GM21786 (cell line): ENCODE data around the gene LHFPL3.

Experiments
- ATAC-seq: cut with Tn5 transposase; IDR thresholded peaks from one replicate; pipeline ENCODE4 v1.9.1; 2021; ENCODE audit not compliant: unreplicated experiment

Gene LHFPL3

DNA sequence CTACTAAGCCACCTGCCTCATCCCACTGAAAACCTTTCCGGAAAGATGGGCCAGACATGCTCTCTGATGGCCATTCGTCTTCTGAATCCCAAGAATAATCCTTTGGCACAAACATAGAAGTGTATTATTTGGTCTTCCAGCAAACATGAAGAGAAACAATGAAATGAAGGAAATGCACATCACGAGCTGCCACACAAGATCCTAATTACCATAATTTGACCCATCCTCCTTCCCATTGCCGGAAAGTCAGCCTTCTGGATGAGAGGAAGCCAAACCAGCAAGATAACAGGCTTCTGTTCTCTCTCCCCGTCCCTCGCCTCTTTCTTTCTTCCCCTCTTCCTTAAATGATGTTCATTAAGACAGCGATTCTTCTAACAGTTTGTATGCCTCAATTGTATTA, 466.7 kb downstream of the LHFPL3 start:
- ATAC-seq = no peak

DNA sequence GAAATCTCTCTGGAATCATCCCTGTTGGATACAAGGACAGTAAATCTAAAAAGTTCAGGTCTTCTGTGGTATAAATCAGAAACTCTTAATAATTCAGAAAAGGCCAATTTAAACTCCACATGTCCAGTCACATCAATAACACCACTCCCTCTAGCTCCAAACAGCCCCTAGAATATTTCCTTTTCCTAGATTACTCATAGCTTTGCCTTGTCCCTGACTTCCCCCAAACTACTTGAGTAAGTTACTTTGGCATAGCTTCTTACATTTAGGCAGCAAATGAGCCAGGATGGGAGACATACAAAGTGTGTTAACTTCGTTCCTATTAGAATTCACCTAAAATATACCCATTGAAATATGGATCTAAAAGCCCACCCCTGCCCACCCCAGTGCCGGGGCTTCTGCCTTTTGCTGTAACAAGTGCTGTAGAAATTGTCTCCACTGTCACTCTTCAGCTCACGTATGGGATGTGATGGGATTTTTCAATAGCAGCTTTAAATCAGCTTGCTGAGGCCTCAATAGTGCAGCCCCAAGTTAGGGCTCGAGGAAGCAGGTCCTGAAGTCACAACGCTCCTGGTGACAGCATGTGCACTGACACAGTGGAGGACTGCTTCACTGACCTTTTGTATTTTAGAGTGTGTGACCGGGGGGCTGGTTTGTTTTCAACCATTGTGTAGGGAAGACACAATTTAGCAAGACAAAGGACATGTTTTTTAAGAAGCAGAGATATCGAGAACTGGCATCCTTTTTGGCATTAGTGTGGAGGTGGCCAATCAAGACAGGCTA, 467.4 kb downstream of the LHFPL3 start:
- no peak for ATAC-seq

DNA sequence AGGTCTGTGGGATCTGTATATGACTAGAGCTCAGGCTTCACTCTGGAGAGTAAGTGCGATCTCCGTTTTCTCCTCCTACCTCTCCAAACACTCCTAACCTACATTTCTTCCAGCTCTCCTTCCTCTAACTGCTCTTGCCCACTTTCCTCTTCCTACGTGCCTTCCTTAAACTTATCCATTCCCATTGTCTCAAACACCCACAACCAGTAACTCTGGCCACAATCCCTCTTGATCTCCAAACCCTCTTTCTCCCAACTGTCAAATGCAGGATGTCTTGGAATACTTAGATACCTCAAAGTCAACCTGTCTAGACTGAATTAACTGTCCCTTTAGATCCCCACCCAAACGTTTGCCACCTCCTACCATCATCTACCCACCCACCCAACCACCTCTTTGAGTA, 471.9 kb downstream of the LHFPL3 start:
- no peak for ATAC-seq

DNA sequence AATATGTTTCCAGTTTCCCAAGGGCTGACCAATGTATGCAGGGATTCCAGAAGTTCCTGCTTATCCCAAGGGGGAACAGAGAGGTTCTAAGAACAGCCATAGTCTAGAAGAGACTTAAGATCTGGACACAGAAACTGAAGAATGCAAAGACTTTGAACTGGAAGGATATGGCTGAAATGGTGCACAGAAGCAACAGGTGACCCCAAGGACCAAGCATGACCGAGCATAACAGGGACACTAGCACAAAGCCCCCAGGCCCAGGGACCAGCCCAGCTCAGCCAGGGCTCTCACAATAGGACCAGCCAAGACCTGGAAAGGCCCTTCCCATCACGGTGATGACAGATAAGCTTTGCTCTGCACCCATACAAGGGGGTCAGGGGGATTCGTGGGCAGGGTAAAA, 472.6 kb downstream of the LHFPL3 start:
- no peak for ATAC-seq

DNA sequence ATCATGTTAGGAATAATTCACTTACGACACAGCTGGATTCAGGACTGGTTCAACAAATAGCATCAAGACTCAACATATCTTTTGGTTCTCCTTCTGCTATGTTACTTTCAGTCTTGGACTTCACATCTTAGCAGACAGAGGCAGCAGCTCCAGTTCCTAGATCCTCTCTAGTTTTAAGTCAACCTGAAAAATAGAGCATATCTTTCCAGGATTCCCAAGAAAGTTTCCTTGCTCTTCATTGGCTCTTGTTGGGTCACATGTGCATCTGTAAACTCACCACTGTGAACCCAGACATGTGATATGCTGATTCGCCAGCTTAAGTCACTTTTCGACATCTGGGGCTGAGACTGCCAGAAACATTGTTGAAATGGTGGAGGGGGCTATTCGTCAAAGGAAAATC, 475.5 kb downstream of the LHFPL3 start:
- no peak for ATAC-seq

DNA sequence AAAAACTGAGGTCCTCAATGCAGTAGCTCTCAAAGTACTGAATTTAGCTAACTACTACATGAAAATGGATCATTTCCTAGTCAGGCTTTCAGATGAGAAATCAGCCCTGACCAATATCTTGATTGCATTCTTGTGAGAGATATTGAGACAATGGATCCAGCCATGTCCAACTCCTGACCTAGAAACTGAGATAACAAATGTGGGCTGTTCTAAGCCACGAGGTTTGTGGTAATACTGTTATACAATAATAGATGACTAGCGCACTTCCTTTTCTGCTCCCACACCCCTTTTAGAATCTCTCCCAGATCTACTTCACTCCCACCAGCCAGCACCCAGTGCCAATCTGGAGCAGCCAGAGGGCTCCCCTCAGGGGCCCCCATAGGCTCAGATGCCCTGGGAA, 476.3 kb downstream of the LHFPL3 start:
- ATAC-seq = no peak

DNA sequence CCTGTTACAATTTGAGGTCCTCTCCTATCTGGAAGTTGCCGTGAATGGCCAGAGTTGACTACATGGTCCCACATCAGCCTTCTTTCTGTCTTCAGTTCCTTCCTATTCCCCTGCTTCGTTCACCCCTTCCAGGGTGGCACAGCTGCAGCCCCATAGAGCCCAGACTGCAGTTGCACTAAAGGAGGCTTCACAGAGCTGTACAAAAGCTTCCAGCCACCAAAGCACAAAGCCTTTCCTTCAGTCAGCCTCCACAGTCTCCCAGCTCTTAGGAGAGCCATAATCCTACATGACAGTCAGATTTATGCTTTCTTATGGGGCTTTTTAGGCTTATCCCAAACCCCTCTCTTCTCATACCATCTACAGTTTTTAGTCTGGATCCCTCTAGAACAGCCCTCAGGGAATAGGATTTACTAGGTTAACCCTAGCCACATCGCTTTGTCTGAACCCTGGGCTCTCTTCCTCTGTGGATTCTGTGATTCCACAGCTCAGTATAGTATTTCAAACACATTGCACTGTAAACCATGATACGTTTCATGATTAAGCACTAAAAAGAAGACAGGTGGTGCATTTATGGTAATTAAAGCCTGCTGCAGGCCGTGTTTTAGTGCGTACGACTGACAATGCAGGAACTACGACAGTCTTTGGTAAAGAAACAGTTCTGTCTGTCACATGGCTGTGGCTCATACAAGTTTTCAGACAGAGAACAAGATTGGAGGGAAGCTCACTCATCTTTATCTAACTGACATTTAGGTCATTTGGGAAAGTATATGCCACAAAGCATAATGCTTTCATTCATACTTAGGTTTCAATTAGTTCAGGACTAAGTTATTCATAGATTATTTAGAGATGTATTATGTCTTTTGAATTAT, 477.3 kb downstream of the LHFPL3 start:
- ATAC-seq = no peak

DNA sequence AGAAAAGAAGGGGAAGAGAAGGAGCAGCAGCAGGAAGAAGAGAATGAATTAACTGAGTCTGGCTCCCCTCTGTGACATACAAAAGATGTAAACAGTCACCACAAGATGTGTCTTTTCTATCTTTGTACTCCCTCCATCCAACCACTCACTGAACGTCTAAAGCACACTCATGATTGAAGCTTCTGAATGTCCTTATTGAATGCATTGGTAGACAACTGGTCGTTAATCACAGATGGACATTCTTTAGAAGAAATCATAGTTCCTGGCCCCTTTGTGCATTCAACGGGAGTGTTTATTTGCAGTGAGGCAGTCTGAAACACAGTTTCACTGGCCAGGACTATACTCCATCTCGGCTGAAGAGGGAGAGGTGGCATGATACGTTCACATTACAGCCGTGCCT, 479.3 kb downstream of the LHFPL3 start:
- no peak for ATAC-seq

DNA sequence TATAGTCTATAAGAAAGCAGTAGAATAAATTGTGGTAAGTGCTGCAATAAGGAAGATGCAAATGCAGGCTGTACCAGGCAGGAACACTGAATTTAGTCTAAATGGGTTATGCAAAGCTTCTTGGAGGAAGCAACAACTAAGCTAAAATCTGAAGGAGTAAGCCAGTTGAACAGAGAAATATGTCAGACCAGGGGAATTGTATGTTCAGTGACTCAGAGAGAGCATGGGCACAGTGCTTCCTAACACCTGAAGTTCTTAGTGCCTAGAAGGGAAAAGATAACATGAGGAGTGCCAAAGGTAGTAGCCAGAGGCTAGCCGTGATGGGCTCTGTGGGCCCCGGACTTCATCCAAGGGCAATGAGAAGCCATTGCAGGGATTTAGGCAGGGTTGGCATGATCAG, 481.5 kb downstream of the LHFPL3 start:
- ATAC-seq = no peak

DNA sequence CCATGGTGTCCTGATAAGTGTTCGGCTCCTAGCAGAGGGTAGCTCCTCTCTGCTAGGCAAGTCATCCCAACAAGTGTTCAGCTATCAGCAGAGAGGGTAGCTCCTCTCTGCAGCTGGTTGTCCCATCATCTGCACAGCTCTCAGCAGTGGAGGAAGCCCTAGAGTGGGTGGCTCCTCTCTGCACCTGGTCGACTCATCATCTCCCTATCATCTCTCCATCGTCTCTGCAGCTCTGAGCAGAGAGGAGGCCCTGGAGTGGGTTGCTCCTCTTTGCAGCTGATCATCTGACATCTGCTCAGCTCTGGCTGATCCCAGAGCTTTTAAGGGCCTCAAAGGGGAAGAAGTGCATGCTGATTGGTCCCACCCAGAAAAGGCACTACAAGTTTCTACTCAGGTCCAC, 485.7 kb downstream of the LHFPL3 start:
- ATAC-seq = no peak

DNA sequence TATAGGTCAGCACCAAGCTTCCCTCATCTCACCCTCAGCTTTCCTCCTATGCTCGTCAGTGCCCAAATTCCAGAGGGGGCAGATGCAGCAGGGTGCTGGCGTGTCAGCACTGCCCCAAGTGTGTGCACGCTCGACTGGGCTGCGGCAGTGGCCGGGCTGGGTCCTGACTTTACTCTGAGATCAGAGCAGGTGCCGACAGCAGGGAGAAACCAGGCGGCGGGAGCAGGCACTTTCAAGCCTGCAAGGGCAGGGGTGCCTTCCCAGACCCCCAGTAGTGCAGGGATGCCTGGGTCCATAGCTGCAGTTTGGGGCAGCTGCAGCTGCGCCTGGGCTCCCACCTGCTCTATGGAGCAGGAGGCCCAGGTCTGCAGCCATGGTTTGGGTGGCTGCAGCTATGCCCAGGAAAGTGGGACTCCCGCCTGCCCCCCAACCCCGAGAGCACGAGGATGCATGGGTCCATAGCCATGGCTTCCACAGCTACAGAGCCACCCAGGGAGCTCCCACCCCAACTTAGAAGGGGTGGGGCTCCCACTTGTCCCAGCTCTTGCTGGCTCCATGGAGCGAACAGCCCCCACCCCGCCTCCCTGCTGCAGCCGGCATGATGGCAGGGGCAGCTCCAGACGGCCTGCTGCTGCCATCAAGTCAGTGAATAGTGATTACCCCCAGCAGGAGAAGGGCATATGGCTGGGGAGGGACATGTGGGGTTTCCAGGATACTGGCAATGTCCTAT, 486.4 kb downstream of the LHFPL3 start:
- ATAC-seq = no peak

DNA sequence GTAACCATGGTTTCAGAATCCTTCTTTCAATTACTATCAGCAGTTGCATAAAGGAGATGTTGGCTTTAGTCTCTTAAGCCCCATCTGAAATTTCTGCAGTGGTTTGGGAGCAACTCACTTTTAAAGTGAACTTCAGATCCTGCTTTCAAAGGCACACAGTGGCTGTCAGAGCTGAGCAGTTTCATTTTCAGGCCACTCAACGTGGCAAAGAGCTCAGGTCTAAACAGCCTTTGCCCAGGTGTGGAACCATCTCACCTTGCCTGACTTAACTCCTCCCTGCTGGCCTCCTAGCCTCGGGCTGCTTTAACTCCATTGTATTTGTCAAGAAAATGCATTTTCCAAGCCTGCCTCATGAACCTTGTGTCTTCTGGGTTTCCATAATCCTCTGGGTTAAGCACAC, 488.1 kb downstream of the LHFPL3 start:
- no peak for ATAC-seq

DNA sequence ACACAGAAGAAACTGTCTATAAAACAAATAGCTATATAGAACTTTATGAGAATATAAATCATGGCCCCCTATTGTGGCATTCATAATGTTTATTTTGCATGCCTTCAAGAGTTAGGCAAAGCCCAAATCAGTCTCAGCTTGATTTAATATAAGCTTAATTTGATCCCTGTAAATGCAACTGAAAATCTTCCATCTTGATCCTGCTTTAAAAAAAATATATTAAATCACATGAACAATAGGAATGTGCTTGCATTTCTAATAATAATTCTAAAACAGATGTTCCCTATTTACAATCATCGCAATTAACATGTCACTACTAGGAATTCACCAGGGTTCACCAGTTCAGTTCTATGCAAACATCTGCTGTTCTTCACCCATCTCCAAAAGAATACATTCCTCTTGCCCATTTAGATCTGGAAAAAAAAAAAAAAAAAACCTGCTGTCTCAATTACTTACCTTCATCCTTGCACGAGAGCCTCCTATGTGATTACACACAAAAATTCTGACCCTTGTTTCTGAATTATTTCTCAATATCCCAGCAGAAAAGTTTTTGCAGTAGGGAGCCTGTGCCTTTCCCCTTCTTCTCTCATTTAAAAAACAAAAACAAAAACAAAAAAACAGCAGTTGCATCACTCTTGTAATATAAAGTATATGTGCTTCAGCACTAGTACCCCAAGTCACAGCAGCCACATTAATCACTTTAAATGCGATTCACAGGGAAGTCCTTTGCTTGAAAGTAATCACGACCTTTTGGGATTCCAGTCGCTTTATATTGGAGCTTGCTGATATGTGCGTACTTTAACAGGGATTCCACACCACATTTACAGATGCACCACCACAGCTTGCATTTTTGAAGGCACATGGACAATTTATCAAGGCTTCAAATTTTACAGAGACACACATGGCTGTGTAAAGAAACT, 490.8 kb downstream of the LHFPL3 start:
- no peak for ATAC-seq

DNA sequence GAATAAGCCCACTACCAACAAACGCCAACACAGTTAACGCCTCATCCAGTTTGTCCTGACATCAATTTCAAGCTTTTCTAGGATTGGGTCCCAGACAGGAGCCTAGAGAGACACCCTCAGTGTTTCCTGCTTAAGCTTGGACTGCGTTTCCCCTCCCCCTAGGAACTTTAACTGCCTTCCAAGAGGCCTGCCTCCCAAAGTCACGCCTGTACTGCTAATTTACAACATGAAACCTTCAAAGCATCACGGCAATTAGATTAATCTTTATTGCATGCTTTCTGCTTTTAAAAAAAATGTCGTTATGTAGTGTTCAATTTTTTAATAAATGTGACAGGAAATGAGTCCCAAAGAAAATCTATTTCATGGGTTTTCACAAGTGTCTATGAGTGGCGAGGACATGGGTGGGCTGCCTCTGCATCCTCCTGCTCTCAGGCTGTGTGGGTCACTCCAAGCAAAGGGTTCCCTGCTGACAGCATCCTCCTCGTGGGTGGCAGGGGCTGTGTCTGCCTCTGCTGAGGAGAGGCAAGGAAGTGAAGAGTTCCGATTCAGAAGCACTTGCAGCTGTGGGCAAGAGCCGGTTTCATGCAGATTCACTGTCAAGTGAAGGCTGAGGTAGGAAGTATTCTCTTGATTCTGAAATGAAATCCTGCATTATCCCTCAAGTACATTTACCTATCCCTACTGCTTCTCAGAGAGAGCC, 492.6 kb downstream of the LHFPL3 start:
- no peak for ATAC-seq

DNA sequence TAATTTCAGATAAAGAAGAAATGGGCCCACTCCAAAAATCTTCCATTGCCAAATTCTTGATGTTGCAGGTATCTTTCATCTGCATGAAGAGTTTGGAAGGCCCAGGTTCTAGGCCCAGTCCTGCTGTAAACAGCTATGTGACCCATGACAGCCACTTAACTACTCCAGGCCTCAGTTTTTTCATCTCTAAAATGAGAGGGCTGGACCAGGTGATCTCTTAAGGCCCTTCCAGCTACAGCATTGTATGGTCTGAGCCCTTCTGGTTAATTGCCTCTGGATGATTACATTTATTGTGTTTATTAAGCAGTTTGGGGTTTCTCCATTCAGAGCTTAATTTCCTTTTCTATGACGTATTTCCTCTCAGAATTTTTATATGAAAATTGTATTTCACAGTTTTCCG, 494.8 kb downstream of the LHFPL3 start:
- ATAC-seq = no peak

DNA sequence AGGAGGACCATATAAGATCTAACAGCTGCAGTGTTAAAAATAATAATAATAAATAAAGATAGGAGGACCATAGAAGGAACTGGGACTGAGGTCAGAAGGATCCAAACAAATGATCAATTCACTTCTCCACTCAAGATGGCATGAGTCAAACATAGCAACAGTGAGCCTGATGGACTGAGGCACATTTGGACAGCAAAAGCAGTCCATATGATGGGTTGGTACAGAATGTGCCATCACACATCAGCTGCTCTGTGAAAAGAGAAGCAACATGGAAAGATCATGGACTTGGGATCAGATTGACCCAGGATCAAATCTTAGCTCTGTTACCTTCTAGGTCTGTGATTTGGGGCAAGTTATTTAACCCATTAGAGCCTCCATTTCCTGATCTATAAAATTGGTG, 496.7 kb downstream of the LHFPL3 start:
- ATAC-seq = no peak

DNA sequence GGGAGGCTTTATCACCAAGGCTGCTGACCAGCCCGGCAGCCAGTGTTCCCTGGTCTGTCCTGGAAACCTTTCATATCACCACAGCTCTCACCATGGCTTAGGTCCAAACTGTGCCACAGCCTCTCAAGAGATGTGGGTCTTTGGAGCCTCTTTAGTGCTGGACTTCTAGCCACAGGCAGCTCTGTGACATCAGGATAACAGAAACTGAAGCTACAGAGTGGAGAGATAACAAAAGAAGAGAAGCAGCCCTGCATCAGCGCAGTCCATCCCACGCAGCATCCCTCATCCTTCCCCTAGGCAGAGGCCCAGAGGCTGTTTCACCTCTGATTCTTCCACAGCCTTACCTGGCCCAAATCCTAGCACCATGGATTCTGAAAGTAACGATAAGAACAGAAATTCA, 497.7 kb downstream of the LHFPL3 start:
- no peak for ATAC-seq

DNA sequence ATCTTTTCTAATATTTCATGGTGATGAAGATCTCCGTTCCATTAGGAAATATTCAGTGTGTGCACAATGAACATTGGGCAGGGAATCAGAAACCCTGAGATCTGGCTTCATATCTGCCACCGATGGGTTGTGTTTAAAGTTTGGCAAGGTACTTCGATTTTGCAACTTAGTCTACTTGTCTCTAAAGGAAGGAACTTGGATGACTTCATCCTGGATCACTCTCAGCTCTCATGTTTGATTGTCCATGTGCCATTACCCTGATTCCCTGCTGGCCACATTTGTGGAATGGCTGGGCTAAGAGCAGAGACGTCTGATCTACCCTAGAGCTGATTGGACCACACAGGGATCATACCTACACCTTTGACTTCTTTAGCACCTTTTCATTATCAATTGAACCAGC, 508.6 kb downstream of the LHFPL3 start:
- no peak for ATAC-seq

DNA sequence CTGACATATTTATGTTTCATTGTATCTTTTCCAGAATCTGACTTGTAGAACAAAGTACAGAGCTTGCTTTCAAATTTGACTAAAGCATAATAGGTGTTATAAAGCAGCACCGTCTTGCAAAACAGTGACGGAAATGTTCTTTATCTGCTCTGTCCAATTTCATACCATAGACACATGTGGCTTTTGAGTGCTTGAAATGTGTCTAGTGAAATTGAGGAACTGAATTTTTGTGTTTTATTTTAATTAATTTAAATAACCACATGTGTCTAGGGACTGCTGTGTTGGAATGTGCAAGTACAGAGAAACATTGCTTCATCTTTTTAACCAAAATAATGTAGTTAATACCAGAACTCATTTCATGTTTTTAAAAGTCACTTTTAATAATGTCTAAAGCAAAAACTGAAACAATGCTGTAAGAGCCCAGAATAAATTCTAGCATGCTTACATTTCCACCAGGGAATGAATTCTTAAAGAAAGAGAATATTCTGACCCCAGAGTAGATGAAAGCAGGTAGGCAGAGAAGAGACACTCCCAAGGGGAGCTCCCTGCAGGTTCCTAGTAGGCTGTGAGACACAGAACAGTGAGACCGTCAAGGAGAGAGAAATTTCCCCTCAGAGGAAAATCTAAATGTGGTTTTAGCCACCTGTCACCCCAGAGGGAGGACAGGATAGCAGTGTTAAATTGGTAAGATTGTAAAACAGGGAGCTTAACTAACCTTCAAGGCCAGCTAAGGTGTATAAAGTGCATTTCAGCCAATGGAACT, 510.3 kb downstream of the LHFPL3 start:
- ATAC-seq = no peak
